ENCODE results near the gene TRIM50.
"Not testable (repeated sequence)": the region's sequence is repeated elsewhere in the genome, so short reads cannot be mapped to it uniquely, and the experiment has no call there.

Gene TRIM50

DNA sequence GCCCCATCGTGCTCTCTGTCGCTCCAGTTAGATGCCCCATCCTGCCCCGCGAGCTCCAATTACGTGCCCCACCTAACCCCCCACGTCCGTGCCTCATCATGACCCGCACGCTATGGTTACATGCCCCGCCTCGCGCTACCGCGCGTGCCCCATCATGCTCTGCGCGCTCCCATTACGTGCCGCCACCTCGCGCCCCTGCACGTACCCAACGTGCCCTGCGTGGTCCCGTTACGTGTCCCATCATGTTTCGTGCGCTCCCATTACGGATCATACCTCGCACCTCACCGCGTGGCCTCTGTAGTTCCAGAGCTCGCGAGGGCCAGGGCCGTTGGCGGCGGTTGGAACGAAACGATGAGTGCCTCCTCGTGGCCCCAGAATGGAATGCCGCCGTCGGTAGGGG is at the start of gene TRIM50, which contains the start of gene FKBP6:
TRIM50 (minus strand) TSS at position 161 of the 400 bp plus-strand sequence. CDS start 3,295 bp downstream, outside the sequence.
FKBP6 (plus strand) TSS at position 240 of the 400 bp plus-strand sequence. CDS start 268 bp downstream, outside the sequence.
- not testable (repeated sequence) for TF ChIP-seq EP300 (IDR thresholded peaks at IDR 0.05; ENCODE audit: borderline replicate concordance); TEAD4 (IDR thresholded peaks at IDR 0.05); TCF12 (IDR thresholded peaks at IDR 0.05; ENCODE audit: low read depth)

DNA sequence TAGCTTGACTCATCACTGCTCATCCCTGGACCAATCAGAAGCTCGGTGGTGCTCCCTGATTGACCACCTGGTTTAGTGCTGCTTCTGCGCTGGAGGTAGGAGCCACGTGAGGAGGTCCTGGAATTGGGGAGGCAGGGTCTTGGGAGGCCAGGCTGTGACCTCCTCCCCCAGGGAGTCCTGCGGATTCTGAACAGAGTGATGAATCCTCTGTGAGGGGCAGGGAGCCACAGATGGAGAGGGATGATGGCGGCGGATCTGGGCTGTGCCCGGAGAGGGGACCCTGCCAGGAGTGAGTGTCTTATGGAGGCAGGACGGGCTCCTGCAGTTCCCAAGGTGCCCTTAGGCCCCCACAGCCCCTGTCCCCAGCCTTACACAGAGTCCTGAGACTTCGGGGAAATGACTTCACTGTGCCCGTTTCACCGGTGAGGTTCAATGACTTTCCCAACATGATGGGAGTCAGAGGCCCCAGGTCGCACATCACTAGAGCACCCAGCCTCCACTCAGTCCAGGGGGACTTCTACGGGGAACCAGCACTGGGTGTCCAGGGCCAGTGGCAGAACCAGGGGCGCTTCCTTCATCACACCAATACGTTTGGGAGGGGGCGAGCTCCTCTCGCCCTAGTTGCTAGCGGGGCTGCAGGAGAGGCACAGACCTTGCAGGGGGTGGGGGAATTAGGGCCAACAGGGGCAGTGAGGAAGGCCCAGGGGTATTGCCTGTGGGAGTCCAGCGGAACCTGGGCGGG is 49.0 kb upstream of the TRIM50 start:
- TF ChIP-seq EP300 (IDR thresholded peaks at IDR 0.05; ENCODE audit: borderline replicate concordance) (no peak), FOXM1 (IDR thresholded peaks at IDR 0.05; ENCODE audit: borderline replicate concordance, low read depth) (no peak), RAD21 (IDR thresholded peaks at IDR 0.05; ENCODE audit: low read depth) (no peak), CEBPB (IDR thresholded peaks at IDR 0.05) (no peak), TEAD4 (IDR thresholded peaks at IDR 0.05) (no peak), TCF12 (IDR thresholded peaks at IDR 0.05; ENCODE audit: low read depth) (no peak), EGR1 (IDR thresholded peaks at IDR 0.05) (no peak), CREB1 (IDR thresholded peaks at IDR 0.05; ENCODE audit: low read depth) (no peak), ZBTB7A (IDR thresholded peaks at IDR 0.05; ENCODE audit: low read depth) (no peak), TAF1 (IDR thresholded peaks at IDR 0.05; ENCODE audit: low read depth) (no peak), NFIC (IDR thresholded peaks at IDR 0.05) (no peak), YY1 (IDR thresholded peaks at IDR 0.05; ENCODE audit: low read depth) (no peak)
- TF ChIP-seq, protein P1, sequence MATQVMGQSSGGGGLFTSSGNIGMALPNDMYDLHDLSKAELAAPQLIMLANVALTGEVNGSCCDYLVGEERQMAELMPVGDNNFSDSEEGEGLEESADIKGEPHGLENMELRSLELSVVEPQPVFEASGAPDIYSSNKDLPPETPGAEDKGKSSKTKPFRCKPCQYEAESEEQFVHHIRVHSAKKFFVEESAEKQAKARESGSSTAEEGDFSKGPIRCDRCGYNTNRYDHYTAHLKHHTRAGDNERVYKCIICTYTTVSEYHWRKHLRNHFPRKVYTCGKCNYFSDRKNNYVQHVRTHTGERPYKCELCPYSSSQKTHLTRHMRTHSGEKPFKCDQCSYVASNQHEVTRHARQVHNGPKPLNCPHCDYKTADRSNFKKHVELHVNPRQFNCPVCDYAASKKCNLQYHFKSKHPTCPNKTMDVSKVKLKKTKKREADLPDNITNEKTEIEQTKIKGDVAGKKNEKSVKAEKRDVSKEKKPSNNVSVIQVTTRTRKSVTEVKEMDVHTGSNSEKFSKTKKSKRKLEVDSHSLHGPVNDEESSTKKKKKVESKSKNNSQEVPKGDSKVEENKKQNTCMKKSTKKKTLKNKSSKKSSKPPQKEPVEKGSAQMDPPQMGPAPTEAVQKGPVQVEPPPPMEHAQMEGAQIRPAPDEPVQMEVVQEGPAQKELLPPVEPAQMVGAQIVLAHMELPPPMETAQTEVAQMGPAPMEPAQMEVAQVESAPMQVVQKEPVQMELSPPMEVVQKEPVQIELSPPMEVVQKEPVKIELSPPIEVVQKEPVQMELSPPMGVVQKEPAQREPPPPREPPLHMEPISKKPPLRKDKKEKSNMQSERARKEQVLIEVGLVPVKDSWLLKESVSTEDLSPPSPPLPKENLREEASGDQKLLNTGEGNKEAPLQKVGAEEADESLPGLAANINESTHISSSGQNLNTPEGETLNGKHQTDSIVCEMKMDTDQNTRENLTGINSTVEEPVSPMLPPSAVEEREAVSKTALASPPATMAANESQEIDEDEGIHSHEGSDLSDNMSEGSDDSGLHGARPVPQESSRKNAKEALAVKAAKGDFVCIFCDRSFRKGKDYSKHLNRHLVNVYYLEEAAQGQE (IDR thresholded peaks at IDR 0.05; ENCODE audit: low read depth), result no peak
- TF ChIP-seq, protein P2, sequence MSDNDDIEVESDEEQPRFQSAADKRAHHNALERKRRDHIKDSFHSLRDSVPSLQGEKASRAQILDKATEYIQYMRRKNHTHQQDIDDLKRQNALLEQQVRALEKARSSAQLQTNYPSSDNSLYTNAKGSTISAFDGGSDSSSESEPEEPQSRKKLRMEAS (IDR thresholded peaks at IDR 0.05), result no peak
- TF ChIP-seq, protein P3, sequence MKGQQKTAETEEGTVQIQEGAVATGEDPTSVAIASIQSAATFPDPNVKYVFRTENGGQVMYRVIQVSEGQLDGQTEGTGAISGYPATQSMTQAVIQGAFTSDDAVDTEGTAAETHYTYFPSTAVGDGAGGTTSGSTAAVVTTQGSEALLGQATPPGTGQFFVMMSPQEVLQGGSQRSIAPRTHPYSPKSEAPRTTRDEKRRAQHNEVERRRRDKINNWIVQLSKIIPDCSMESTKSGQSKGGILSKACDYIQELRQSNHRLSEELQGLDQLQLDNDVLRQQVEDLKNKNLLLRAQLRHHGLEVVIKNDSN (IDR thresholded peaks at IDR 0.05), result no peak

DNA sequence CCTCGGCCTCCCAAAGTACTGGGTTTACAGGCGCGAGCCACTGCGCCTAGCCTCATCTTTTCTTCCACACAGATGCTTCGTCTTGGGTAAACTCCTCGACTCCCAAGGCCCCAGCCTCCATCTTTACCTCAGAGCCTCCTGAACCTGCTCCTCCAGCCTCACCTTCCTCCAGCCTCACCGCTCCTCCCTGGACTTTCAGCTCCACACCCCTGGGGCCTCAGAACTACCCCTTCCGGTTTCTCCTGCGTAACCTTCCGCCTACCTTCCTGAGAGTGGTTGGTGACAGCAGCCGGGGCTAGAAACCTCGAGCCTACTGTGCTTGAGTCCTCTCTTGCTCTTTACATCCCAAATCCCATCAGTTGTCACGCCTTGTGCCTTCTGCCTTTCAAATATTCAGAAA is 45.9 kb upstream of the TRIM50 start:
- TF ChIP-seq RAD21 (IDR thresholded peaks at IDR 0.05; ENCODE audit: low read depth) (no peak), CREB1 (IDR thresholded peaks at IDR 0.05; ENCODE audit: low read depth) (no peak), ZBTB7A (IDR thresholded peaks at IDR 0.05; ENCODE audit: low read depth) (no peak), TAF1 (IDR thresholded peaks at IDR 0.05; ENCODE audit: low read depth) (no peak), FOXM1 (IDR thresholded peaks at IDR 0.05; ENCODE audit: borderline replicate concordance, low read depth) (no peak), TCF12 (IDR thresholded peaks at IDR 0.05; ENCODE audit: low read depth) (no peak), TEAD4 (IDR thresholded peaks at IDR 0.05) (no peak), EP300 (IDR thresholded peaks at IDR 0.05; ENCODE audit: borderline replicate concordance) (no peak), YY1 (IDR thresholded peaks at IDR 0.05; ENCODE audit: low read depth) (no peak), EGR1 (IDR thresholded peaks at IDR 0.05) (no peak), CEBPB (IDR thresholded peaks at IDR 0.05) (no peak), NFIC (IDR thresholded peaks at IDR 0.05) (no peak)
- TF ChIP-seq, protein P2 (IDR thresholded peaks at IDR 0.05), result no peak
- TF ChIP-seq, protein P1 (IDR thresholded peaks at IDR 0.05; ENCODE audit: low read depth), result no peak
- TF ChIP-seq, protein P3 (IDR thresholded peaks at IDR 0.05), result no peak

DNA sequence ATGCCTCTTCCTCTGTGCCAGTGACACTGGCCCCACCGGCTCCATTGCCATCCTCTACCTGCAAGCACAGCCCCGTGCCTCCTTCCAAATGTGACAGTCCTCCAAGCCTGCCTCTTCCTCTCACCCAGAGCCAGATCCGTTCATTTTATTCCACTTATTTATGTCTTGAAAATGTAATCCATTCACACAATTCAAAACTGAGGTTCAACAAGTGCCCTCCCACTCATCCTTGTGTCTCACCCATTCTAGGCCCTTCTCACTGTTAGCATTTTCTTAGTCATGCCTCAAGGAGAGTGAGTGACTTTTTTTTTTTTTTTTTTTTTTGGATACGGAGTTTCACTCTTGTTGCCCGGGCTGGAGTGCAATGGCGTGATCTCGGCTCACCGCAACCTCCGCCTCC is 41.7 kb upstream of the TRIM50 start:
- TF ChIP-seq RAD21 (IDR thresholded peaks at IDR 0.05; ENCODE audit: low read depth), result no peak
- TF ChIP-seq CEBPB (IDR thresholded peaks at IDR 0.05), result no peak
- TF ChIP-seq, protein P3 (IDR thresholded peaks at IDR 0.05), result no peak
- TF ChIP-seq, protein P2 (IDR thresholded peaks at IDR 0.05), result no peak
- TF ChIP-seq, protein P1 (IDR thresholded peaks at IDR 0.05; ENCODE audit: low read depth), result no peak
- no peak for TF ChIP-seq TEAD4 (IDR thresholded peaks at IDR 0.05)
- TF ChIP-seq EP300 (IDR thresholded peaks at IDR 0.05; ENCODE audit: borderline replicate concordance), result no peak
- TF ChIP-seq EGR1 (IDR thresholded peaks at IDR 0.05), result no peak
- no peak for TF ChIP-seq FOXM1 (IDR thresholded peaks at IDR 0.05; ENCODE audit: borderline replicate concordance, low read depth)
- no peak for TF ChIP-seq NFIC (IDR thresholded peaks at IDR 0.05)
- TF ChIP-seq TAF1 (IDR thresholded peaks at IDR 0.05; ENCODE audit: low read depth), result no peak
- no peak for TF ChIP-seq TCF12 (IDR thresholded peaks at IDR 0.05; ENCODE audit: low read depth)
- no peak for TF ChIP-seq ZBTB7A (IDR thresholded peaks at IDR 0.05; ENCODE audit: low read depth)
- no peak for TF ChIP-seq YY1 (IDR thresholded peaks at IDR 0.05; ENCODE audit: low read depth)
- no peak for TF ChIP-seq CREB1 (IDR thresholded peaks at IDR 0.05; ENCODE audit: low read depth)
